Body of pancreas (tissue), 4 donors: ENCODE measurements around the gene ASXL1.

Experiments
- CTCF ChIP-seq, 7 experiments: fragments of 450-650 bp in 4 of 7; fragments of 200-600 bp in 3 of 7; sonication (generic) in 3 of 7; IDR thresholded peaks; one replicate each; pipeline ENCODE4 v1.5.1; 2016 to 2019; ENCODE audit warnings: antibody characterized with exemption in 7 of 7
- POLR2A ChIP-seq, 3 donors: fragments of 450-650 bp; IDR thresholded peaks; one replicate each; pipeline ENCODE4 v1.6.1; 2016; ENCODE audit warnings: antibody characterized with exemption in 3 of 3, mild to moderate bottlenecking in 2 of 3

GRCh38 chr20:32362901-32363364 lies 4.8 kb downstream of the ASXL1 start:
- TF ChIP-seq CTCF (IDR thresholded peaks at IDR 0.05) (no peak), POLR2A (IDR thresholded peaks at IDR 0.05) (no peak)
